NCI-H774 (cell line): ENCODE data around the gene ST3GAL2.

Experiments
- DNase-seq: peaks from one replicate; lab custom pipeline; 2025; lab: John Stamatoyannopoulos, UW

The ST3GAL2 gene, protein sequence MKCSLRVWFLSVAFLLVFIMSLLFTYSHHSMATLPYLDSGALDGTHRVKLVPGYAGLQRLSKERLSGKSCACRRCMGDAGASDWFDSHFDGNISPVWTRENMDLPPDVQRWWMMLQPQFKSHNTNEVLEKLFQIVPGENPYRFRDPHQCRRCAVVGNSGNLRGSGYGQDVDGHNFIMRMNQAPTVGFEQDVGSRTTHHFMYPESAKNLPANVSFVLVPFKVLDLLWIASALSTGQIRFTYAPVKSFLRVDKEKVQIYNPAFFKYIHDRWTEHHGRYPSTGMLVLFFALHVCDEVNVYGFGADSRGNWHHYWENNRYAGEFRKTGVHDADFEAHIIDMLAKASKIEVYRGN

DNA sequence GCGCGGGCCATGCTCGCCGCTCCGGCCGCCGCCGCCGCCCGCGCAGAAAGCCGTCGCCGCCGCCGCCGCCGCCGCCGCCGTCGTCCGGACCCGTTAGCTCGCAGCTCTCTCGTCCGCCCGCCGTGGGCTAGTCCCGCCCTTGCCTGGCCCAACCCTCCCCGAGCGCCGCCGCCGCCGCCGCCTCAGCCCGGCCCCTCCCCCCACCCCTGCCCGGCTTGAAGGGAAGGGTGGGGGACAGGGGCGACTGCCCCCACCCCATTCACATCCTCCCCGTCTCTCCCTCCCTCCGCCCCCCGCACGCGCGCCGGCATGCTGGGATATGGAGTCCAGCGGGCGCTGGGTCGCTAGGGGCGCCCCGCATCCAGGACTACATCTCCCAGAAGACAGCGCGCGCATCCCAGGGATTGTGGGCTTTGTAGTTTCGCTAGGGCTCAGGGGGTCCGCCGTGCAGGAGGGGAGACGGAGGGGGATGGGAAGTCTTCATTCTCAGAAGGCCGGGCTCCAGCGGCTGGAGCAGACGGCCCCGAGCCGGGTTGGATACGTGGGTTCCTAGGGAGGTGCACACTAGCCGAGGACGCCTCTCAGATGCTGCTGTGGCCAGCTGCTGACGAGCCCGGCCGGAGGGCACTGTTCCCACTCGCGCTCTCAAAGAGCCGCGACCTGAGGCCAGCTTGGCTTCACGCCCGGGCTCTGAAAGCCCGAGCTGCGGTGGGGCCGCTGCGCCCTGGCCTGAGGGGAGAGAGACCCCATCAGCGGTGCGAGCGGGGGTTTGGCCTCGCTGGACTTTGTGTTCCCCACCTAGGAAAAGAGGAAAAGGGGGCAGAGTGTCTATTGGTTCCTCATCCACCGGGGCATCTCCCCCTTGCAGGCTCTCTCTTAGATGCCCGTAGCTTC, at the start of gene ST3GAL2:
ST3GAL2 (minus strand) TSS at position 132 of the 894 bp plus-strand sequence. CDS start 40,570 bp downstream, outside the sequence.
- peak; percentile 75 for DNase-seq

DNA sequence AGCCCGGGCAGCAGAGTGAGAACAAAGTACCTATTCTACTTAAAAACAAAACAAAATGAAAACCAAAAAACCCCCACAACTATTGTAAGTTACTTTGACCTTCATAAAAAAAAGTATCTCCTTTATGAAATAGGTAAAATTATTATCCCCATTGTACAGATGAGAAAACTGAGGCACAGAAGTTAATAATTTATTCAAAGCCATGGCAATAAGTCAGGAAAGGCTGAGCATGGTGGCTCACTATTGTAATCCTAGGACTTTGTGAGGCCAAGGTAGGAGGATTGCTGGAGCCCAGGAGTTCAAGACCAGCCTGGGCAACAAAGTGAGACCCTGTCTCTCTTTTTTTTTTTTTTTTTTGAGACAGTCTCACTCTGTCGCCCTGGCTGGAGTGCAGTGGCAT, 46.0 kb upstream of the ST3GAL2 start:
- DNase-seq: no peak

GRCh38 chr16:70483426-70483825, 44.5 kb upstream of the ST3GAL2 start:
- no peak for DNase-seq

DNA sequence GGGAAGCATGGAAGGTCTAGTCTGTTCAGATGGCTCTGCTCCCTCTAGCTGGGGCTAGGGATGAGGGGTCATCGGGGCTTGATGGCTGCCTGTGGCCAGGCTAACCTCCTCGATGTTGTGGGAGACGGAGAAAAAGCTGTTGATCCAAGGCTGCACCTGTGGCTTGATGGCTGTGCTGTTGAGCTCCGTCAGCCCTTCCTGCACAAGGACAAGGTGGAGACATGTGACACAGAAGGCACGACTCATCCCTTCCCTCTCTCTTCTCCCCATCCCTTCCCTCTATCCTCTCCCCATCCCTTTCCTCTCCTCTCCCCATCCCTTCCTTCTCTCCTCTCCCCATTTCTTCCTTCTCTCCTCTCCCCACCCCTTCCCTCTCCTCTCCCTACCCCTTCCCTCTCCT, 43.7 kb upstream of the ST3GAL2 start:
- no peak for DNase-seq

DNA sequence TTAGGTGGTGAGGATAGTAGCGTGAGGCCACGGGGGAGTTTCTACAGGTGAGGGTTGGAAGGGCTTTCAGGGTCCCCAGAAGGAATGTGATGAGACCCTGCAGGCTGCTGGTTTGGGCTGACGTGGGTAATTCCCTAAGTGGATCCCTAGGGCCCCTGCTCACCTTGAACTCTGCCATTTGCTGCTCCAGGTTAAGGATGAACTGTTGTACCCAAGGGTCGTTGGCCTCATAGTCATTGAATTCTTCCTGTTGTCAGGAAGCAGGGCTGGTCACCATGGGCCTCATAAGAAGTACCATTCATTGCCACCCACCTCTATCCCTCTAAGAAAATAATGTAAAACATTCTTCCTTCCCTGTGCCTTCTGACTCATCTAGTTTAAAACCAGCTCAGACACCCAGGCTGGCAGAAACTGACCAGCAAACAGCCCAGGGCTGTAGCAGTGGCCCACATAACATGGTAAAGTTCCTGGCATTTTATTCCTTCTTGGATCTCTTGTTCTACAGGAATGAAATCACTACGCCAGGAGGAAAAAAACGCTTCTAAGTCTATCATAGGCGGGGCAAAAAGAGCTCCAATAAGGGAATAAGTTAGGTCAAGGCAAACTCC, 43.1 kb upstream of the ST3GAL2 start:
- DNase-seq: no peak

DNA sequence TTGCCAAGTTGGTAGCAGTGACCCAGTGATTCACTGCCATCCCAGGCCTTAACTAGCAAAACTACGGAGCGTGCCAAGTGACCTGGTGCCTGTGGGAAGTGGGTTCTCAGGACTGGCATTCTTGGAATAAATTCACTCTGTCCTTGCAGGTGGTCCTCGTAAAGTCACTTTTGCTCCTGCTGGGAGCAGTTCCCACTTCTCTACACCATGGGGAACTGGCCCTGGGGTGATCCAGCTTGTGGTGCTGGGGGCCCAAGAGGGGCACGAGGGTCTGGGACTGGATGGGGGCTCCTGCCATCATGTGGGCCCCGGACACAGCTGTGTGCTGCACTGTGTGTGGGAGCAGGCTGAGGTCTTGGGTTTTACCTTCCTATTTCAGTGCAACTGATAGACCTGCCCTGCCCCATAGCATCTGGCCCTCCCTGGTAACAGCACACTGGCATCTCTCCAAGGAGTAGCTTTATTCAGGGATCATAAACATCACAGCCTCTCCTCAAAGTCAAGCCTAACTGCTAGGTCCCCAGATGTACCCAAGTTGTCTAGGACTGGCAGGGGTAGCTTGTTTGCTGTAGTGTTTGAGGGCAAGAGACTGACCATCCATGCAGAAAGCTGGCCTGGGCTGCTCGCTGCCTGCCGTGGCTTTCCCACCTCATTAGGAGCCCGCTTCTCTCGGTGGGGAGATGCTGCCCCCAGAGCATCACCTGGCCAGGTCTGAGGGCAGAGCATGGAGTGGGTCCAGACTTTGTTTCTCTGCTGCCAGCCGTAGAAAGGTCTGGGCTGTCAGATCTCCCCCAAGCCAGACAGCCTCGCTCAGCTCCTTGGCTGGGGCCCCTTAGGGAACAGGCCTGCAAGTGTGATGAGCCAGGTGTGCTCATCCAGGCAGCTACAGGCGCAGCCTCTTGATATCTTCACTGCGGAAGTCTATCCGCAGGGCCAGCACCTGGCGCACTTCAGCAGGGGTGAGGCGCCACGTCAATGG, 41.5 kb upstream of the ST3GAL2 start:
- DNase-seq: no peak

DNA sequence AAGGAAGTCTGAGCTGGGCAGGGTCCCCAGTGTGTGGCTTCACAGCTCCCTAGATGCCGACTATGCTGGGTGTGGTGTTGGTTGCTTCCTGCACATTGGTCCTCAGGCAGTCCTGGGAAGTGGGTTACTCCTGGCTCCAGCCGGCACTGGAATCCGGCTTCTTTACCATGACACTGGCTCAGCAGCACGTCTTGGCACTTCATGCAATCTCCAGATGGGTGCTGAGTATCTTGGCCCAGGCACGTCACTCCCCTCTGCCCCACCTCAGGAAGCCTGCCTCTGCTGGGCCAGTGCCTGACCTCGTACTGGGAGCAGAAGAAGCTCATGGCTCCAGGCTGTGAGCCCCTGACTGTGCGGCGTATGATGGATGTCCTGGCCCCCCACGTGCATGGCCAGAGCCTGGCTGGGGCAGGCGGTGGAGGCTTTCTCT, 40.0 kb upstream of the ST3GAL2 start:
- no peak for DNase-seq

DNA sequence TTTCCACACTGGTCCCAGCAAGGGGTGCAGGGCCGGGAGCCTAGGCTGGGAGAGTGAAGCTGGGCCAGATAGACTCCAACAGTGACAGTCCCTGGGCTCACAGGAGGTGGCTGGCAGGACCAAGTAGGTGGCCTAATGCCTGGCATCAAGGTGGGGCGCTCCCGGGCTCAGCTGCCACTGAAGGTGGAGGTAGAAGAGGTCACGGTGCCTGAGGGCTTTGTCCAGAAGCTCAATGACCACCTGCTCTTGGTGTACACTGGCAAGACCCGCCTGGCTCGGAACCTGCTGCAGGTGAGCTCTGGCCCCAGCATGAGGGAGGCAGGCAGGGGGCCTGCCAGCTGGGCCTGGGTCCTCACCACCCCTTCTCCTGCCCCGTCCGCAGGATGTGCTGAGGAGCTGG, 39.3 kb upstream of the ST3GAL2 start:
- no peak for DNase-seq

DNA sequence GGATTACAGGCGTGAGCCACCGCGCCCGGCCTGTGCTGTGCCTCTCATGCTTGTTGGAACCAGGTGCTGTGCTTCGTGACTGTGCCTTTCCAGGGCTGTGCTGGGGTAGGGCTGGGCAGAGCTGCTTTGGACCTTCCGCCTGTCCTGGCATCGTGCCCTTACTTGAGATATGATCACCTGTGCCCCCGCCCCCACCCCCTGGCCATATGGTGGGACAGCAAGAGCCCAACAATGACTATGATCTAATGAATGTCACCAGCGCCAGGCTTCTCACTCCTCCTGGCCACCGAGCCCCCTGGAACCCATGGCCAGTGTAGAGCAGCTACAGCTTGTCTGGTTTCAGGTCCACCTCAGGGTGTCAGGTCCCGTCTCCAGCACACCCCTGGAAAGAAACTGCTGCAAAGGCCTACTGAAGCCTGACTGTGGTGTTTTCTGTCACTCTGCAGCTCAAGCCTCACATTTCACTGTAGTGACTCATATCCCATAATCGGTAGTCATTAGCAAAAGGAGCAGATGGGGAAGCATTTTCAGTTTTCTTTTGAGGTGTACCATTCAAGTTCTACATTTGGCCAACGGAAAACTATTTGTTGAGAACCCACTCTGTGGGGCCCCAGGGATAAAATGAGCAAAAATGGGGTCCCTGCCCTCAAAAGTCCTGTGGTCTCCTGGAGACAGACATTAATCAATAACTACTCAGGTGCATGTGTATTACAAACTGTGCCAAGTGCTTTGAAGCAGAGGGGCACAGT, 37.5 kb upstream of the ST3GAL2 start:
- no peak for DNase-seq

- no peak for DNase-seq
Observed at GRCh38 chr16:70475054-70475871, 36.4 kb upstream of the ST3GAL2 start.

DNA sequence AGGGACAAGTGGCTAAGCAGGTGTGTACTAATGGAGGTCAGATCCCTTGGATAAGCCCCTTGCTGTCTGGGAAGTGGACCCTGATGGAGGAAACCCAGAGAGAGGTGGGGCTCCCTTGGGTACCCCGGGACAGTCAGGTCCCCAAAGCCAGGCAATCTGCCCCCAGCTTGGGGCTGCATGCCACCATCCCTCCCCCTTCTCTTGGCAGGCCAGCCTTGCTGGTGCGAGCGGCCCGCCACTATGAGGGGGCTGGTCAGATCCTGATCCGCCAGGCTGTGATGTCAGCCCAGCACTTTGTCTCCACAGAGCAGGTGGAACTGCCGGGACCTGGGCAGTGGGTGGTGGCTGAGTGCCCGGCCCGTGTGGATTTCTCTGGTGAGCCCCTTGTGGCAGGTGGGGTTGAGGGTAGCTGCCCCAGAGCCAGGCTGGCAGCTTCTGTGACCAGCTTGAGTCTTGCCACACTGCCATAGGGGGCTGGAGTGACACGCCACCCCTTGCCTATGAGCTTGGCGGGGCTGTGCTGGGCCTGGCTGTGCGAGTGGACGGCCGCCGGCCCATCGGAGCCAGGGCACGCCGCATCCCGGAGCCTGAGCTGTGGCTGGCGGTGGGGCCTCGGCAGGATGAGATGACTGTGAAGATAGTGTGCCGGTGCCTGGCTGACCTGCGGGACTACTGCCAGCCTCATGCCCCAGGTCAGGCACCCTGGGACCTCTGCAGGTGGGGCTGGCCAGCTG, 35.6 kb upstream of the ST3GAL2 start:
- no peak for DNase-seq

- DNase-seq: no peak
Observed at GRCh38 chr16:70473446-70474319, 34.8 kb upstream of the ST3GAL2 start.

DNA sequence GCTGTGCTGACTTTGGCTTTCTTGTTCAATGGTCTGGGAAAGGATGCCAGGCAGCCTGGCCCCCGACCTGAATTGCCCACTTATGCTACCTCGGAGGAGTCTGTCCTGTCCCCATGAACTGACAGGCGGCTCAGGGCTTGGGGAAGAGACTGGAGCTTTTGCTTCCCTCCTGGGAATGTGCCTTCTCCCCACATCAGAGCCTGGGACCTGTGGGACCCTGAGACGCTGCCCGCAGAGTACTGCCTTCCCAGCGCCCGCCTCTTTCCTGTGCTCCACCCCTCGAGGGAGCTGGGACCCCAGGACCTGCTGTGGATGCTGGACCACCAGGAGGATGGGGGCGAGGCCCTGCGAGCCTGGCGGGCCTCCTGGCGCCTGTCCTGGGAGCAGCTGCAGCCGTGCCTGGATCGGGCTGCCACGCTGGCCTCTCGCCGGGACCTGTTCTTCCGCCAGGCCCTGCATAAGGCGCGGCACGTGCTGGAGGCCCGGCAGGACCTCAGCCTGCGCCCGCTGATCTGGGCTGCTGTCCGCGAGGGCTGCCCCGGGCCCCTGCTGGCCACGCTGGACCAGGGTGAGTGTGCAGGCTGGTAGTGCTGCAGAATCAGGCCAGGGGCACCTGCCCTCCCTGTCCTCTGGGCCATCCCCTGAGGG, 34.0 kb upstream of the ST3GAL2 start:
- no peak for DNase-seq

- no peak for DNase-seq
Observed at GRCh38 chr16:70470927-70471341, 32.0 kb upstream of the ST3GAL2 start.

DNA sequence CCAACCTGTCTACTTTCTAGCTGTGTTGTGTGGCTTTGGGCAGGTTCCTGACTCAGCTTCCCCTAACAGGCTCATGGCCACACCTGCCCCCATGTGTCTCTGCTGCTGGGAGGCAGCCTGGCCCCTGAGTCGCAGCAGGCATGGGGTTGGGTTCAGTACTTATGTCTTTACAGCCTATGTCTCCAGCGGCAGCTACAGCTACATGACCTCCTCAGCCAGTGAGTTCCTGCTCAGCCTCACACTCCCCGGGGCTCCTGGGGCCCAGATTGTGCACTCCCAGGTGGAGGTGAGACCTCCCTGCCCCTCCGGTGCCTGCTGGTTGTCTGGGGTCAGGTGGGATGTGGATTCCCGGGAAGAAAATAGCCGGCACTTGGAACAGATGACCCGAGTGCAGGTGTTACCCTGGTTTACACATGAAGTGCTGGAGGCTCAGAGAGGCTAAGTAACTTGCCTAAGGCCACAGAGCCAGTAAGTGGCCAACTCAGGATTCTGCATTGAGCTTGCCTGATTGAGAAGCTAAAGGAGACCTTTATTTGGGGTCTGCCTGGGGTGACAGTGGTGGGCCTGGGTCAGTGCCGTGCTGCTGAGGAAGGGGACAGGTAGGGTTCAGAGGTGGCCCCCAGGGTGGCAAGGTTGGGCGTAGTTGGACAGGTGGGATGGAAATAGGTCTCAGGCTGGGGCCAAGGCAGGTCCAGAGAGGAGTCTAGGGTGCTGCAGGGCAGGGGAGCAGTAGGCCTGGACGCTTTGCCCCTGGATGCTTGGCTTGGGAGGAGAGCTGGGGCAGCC, 31.4 kb upstream of the ST3GAL2 start:
- DNase-seq: no peak

- DNase-seq: no peak
Observed at GRCh38 chr16:70468776-70469525, 30.1 kb upstream of the ST3GAL2 start.
